Cardiac fibroblast (primary cell): ENCODE data around the gene ROBO2.

Experiments
- DNase-seq, 2 donors: peaks; one replicate each; pipeline versions ENCODE4 v3.0.0 to v3.0.0-alpha.2; 2010; ENCODE audit warnings: low read depth in 2 of 2
- H3K4me3 ChIP-seq, 2 donors: replicated peaks in 1 of 2; 1 replicate in 1 of 2; 2 replicates in 1 of 2; pipeline ENCODE4 v1.5.1; 2011; ENCODE audit warnings: low read depth in 2 of 2, low read length in 2 of 2, mild to moderate bottlenecking in 2 of 2, moderate library complexity in 1 of 2
- CTCF ChIP-seq: IDR thresholded peaks from one replicate; pipeline ENCODE4 v1.5.1; 2011; ENCODE audit warnings: low read depth, mild to moderate bottlenecking, low read length, inconsistent platforms

ROBO2 gene

GRCh38 chr3:77411334-77411733 lies 371.4 kb downstream of the ROBO2 start:
- no peak for DNase-seq
- TF ChIP-seq CTCF: no peak
- H3K4me3 ChIP-seq: no peak overlapping the region

DNA sequence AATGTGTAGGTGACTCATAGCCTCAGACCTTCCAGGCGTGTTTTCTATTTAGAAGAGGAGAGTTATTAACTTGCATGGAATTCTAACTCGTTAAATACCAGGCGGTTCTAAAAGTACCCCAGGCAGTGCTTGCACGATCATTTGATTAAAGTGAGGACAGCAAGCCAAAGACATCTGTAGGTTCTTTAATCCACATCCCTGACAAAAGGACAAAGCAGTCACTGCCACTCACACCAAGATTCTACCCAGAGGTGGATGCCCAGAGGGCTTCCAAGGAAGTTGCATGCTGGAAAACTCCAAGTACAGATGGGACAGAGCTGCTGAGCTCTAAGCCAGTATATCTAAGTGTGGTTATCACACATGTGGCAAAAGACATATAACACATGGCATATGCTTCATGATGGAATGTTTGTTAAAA lies 372.1 kb downstream of the ROBO2 start:
- DNase-seq: no peak
- no peak for TF ChIP-seq CTCF
- no peak overlapping the region for H3K4me3 ChIP-seq

- TF ChIP-seq CTCF: no peak
- no peak for DNase-seq
- no peak overlapping the region for H3K4me3 ChIP-seq
Measured at GRCh38 chr3:77412584-77412983, 372.7 kb downstream of the ROBO2 start.

DNA sequence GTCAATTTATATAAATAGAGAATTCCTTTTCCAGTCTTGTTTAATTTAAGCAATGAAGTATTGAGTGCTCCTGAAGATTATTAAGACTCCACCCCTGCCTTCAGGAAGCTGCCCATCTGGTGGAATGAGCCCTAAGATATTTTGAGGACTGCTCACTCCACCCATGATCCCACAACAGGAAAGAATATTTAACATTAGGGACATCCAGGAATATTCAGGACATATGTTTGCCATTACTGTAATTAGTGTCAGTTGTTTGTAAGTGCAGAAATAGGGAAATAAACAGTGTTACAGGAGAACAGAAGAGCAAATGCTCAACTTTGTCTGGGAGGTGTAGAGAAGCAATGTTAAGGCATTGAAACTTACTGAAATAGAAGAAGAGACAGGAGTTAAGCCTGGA lies 375.0 kb downstream of the ROBO2 start:
- TF ChIP-seq CTCF: no peak
- DNase-seq: no peak
- H3K4me3 ChIP-seq: no peak overlapping the region

DNA sequence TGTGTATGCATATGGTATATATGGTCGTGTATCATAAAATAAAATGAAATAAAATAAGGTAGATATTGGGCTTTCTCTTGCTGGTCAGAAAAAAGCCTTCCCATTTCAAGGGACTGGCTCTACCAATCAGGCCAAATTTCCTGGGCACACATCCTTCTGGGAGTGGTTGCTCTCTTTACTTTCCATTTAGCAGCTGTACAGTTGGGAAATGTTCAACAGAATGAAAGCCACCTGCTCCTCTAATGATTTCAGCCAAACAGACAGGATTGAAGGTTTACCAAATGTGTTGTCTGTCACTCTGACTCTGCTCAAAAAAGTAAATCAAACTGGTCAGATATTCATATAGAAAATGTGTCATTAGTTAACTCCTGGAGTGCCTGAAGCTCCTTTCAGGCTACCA lies 380.4 kb downstream of the ROBO2 start:
- H3K4me3 ChIP-seq: no peak overlapping the region
- no peak for TF ChIP-seq CTCF
- no peak for DNase-seq

DNA sequence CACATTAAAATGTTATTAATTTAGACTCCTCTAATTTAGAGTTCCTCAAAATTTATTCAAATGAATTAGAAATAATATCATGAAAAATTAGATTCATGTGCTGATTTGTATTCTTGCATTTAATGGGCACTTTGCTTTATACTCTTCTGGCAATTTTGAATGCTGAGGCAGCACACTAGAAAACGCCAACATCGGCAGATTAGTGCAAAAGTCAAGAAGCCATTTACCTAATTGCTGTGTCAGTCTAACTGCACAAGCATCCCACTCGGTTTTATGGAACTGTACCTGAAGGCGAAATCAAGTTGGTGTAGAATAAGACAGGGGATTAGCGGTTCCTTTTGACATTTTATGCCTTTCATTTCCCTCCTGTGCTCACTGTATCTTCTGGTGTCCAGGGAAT lies 382.0 kb downstream of the ROBO2 start:
- no peak for TF ChIP-seq CTCF
- DNase-seq: no peak
- H3K4me3 ChIP-seq: no peak overlapping the region

GRCh38 chr3:77426531-77426930 lies 386.6 kb downstream of the ROBO2 start:
- no peak for TF ChIP-seq CTCF
- no peak overlapping the region for H3K4me3 ChIP-seq
- DNase-seq: no peak
